GM18870 (cell line): ENCODE results near the gene ACADVL.
A peak's percentile ranks its signal among the peaks of the same experiment; 100 is the strongest.
"Not testable (repeated sequence)": the region's sequence is repeated elsewhere in the genome, so short reads cannot be mapped to it uniquely, and the experiment has no call there.

Source experiments
- ATAC-seq: cut with Tn5 transposase; IDR thresholded peaks from one replicate; pipeline ENCODE4 v1.9.1; 2021; ENCODE audit warnings: moderate library complexity; ENCODE audit not compliant: unreplicated experiment

ACADVL gene

GRCh38 chr17:7219812-7220592 is at the start of gene ACADVL, which contains the start of gene DLG4:
Gene ACADVL (plus strand): TSS chr17:7219938. CDS start chr17:7219985, 47 bp downstream.
Gene DLG4 (minus strand): TSS chr17:7219836.
- peak; percentile 44 for ATAC-seq

- not testable (repeated sequence) for ATAC-seq
These were observed 47.1 kb upstream of the ACADVL start for GRCh38 chr17:7172522-7173191.

DNA sequence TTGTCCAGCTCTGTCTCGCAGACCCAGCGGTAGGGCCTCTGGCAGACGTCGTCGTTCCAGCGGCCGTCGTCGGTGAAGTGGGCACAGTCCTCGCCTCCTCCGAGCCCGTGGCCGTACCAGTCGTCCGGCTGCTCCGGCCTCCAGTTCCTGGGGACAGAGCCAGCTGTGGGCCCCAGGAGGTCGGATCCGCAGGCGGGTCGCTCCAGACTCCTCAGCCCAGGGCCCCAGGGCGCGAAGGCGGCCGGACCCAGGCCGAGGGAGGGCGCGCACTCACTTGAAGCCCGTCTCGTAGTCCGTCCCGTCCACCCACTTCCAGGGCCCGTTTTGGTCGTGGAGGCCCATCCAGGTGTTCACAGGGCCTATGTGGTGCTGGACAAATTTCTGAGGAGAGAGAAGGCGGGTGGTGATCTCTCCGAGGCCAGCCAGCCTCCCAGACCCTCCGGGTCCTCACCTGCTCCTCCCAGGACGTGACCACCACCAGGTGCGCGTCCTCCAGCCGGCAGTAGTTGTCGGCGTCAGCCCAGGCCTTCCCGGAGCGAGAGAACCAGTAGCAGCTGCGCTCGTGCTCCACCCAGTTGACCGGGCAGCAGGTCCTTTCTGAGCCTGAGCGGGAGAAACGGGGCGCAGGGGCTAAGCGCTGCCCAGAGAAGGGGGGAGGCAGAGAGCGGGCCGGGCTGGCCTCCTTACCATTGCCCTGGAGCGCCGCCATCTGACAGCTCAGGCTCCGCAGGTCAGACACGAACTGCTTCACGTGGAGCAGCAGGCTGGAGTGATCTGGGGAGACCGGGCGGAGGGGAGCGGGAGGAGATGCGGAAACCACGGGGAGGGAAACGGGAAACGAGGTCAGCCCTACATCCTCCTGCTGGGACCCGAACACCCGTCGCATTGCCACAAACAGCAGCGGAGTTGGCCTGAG is 45.8 kb upstream of the ACADVL start:
- no peak for ATAC-seq

DNA sequence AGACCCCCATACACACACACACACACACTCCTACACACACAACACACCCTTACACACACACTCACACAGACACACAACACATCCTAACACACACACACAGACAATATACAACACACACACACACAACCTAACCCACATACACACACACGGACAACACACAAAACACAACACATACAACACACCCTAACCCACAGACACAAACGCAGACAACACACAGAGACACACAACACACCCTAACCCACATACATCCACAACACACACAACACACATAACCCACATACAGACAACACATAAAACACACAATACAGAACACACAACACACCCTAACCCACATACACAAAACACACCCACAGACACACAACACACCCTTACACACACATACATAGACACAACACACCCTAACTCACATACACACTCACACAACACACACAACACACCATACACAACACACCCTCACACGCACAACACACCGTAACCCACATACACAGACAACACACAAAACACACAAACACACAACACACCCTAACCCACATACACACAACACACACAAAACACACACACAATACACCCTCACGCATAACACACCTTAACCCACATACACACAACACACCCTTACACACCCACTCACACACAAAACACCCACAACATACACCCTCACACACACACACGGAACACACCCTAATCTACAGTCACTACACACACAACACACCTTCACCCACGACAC is 45.0 kb upstream of the ACADVL start:
- ATAC-seq: no peak

GRCh38 chr17:7175330-7175733 is 44.4 kb upstream of the ACADVL start:
- no peak for ATAC-seq

DNA sequence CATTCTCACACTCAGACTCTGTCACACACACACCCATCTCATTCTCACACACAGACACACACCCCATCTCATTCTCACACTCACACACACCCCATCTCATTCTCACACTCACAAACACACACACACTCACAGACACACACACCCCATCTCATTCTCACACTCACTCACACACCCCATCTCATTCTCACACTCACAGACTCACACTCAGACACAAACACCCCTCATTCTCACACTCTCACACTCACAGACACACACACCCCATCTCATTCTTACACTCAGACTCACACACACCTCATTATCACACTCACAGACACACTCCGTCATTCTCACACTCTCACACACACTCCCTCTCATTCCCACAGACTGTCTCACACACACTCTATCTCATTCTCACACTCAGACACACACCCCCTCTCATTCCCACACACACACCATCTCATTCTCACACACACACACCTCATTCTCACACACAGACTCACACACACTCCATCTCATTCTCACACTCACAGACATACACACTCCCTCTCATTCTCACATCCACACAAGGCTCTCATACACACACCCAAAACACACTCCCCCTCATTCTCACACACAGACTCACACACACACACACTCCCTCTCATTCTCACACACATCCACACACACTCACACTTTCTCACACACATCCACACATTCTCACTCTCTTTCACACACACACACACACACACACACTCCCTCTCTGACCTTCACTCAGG is 43.5 kb upstream of the ACADVL start:
- ATAC-seq: no peak

DNA sequence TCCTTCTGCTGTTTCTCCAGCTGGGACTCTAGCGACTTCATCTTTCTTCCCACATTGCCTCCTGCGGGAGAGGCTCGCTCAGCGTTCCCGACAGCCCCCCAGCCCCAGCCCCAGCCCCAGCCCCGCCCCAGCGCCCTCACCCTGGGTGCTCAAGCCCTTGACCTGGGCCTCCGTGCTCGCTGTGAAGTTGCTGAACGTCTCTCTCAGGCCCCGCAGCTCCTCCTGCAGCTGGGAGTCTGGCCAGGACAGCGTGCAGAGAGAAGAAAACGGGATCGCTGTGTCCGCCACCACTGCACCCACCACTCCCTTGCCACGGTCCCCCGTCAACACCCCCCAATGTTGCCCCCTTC is 42.9 kb upstream of the ACADVL start:
- ATAC-seq: no peak

GRCh38 chr17:7177191-7177953 is 42.4 kb upstream of the ACADVL start:
- no peak for ATAC-seq

GRCh38 chr17:7177954-7178477 is 41.7 kb upstream of the ACADVL start:
- ATAC-seq: no peak

- no peak for ATAC-seq
These were observed 40.8 kb upstream of the ACADVL start for GRCh38 chr17:7178973-7179316.

DNA sequence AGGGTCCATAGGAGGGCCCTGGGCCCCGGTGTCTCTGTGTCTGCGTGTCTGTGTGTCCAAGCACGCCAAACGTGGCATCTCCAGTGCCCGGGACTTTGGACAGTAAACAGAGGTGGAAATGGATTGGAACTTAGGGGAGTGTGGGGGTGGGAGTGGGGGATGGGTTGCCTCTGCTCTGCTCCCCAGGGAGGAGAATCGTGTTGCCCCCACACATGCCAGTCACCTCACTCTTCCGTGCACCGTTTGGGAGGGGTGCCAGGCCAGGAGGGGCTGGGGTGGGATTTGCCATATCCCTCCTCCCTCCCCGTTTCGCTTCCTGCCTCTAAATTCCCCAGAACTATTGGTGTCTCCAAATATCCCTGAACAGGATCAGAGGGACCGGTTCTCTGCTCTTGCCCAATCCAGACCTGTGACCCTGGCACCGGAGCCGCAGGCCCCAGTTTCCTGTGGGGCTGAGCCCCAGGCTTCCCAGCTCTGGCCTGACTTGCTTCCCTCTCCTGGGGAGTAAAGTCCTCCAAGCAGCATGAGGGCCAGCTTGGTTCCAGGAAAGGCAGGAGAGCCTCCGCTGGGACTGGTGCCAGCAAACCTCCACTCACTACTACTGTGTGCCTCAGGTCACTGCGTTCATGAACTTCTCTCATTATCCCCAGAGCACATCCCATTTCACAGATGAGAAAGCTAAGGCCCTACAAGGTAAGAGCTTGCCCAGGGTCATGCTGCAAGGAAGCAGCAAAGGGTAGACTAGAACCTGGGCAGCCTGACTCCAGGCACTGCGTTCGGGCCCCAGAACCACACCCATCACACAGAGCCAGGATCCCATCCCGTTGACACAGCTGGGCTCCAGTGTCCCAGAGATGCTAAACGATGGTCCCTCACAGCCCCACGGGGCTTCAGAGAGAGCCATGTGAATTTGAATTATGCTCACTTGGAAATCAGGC is 40.2 kb upstream of the ACADVL start, which contains the start of gene ASGR1:
TSS of gene ASGR1 (minus strand) at position 54 of the 938 bp plus-strand sequence. CDS start 807 bp downstream, outside the sequence.
- ATAC-seq: no peak

DNA sequence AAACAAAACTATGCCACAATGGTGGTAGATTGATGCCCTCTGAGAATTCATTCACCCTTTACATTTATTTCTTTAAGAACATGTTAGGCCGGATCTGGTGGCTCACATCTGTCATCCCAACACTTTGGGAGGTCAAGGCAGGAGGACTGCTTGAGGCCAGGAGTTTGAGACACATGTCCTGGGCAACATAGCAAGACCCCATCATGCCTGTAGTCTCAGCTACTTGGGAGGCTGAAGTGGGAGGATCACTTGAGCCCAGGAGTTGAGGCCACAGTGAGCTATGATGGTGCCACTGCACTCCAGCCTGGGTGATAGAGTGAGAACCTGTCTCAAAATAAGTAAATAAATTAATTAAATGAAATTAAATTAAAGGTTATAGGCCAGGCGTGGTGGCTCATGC is 37.6 kb upstream of the ACADVL start:
- not testable (repeated sequence) for ATAC-seq

- no peak for ATAC-seq
These were observed 36.2 kb upstream of the ACADVL start for GRCh38 chr17:7183433-7184090.

GRCh38 chr17:7184091-7184488 is 35.6 kb upstream of the ACADVL start:
- no peak for ATAC-seq

DNA sequence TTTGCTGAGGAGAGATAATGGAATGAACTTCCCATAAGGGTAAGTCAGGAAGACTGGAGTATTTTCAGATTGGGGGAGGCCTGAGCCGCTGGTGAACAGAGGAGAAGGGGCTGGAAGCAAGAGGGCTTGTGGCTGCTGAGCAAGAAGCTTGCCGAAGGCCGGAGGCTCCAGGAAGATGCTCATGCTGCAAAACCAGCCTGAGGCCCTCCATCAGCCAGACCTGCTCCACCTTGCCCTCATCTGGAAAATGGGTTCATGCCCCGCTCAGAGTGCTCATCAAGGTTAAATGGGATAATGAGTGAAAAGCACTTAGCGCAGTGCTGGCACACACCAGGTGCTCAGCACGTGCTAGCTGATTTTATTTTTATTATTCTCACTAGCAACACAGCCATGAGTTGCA is 35.1 kb upstream of the ACADVL start:
- ATAC-seq: no peak

DNA sequence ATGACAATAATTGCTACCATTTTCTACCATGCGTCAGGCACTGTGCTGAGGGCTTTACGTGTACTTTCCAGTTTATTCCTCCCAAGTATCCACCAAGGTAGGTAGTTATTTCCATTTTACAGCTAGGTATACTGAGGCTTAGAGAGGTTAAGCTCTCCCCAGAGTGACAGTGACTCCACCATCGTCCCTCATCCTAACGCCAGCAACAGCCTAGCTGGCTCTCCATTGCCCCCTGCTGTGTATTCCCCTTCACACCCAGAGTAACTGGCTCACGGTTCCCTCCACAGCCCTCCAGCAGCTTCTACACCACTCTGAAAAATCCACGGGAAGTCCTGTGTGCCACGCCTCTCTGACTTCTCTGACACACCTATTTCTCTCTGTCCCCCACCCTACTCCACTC is 33.5 kb upstream of the ACADVL start:
- no peak for ATAC-seq

GRCh38 chr17:7190276-7190917 is 29.3 kb upstream of the ACADVL start:
- no peak for ATAC-seq
